Gastrocnemius medialis (tissue), 4 donors: ENCODE data around the gene GRK1. TPM values are rescaled to one million over a fixed set of nuclear protein-coding genes. Genes with fewer than 3 reads are reported as not detected.

Experiments
- ATAC-seq, 2 donors: fragments of 150-250 bp; one replicate each; pipeline ENCODE4 v1.9.1; 2016
- DNase-seq, 2 donors: peaks; one replicate each; pipeline ENCODE4 v3.0.0-alpha.2; 2019
- H3K27ac ChIP-seq, 4 donors: fragments of 200-600 bp; sonication (generic); 1 replicate in 1 of 4; 2 replicates in 3 of 4; pipeline ENCODE4 v1.5.1; 2016 to 2018; ENCODE audit warnings: mild to moderate bottlenecking in 2 of 4, moderate library complexity in 1 of 4
- H3K27me3 ChIP-seq, 3 donors: fragments of 200-600 bp; sonication (generic) in 2 of 3; 1 replicate in 1 of 3; 2 replicates in 2 of 3; pipeline versions ENCODE4 v1.5.1 to v1.6.0; 2016 to 2019; ENCODE audit warnings: mild to moderate bottlenecking in 1 of 3, moderate library complexity in 1 of 3
- H3K36me3 ChIP-seq, 2 donors: fragments of 200-600 bp; sonication (generic) in 1 of 2; one replicate each; pipeline ENCODE4 v1.5.1; 2017 to 2018
- H3K4me1 ChIP-seq, 2 donors: fragments of 200-600 bp; sonication (generic) in 1 of 2; one replicate each; pipeline ENCODE4 v1.5.1; 2016 to 2017; ENCODE audit warnings: mild to moderate bottlenecking in 2 of 2
- H3K4me3 ChIP-seq, 4 donors: fragments of 200-600 bp; sonication (generic) in 3 of 4; 1 replicate in 1 of 4; 2 replicates in 3 of 4; pipeline ENCODE4 v1.5.1; 2016 to 2019; ENCODE audit warnings: mild to moderate bottlenecking in 2 of 4
- H3K9me3 ChIP-seq, 3 donors: fragments of 200-600 bp; sonication (generic) in 2 of 3; 1 replicate in 1 of 3; 2 replicates in 2 of 3; pipeline ENCODE4 v1.5.1; 2016 to 2019
- POLR2A ChIP-seq, 2 donors: fragments of 450-650 bp; IDR thresholded peaks; one replicate each; pipeline ENCODE4 v1.6.1; 2017; ENCODE audit warnings: antibody characterized with exemption in 2 of 2, mild to moderate bottlenecking in 2 of 2, moderate library complexity in 2 of 2
- in situ Hi-C, 4 donors: fragments of 200-750 bp; cut with MboI; loops; one replicate each; pipeline versions ENCODE4 v1.15.0 to v1.8.0; 2017; ENCODE audit warnings: low sequenced_read_pairs in 4 of 4
- intact Hi-C: fragments of 100-400 bp; cut with DNase I; formaldehyde crosslinking; loops from one replicate; pipeline ENCODE4 v1.15.1; 2023; ENCODE audit warnings: low total_unique reads
- total RNA-seq, 4 donors: library from RNA; depleted of rRNA; stranded (reverse); fragments of >200 nt; gene quantifications; one replicate each; pipeline versions ENCODE4 v1.1.0 to v1.2.3, GENCODE V29; 2016
- TF ChIP-seq, protein P1 (sequence below), 5 experiments: fragments of 450-650 bp in 3 of 5; fragments of 200-600 bp in 2 of 5; sonication (generic) in 2 of 5; IDR thresholded peaks in 4 of 5; conservative IDR thresholded peaks in 1 of 5; 1 replicate in 4 of 5; 2 replicates in 1 of 5; pipeline ENCODE4 v1.5.1; 2016 to 2019; ENCODE audit warnings: antibody characterized with exemption in 5 of 5, mild to moderate bottlenecking in 3 of 5, moderate library complexity in 3 of 5

GRK1 gene
- total RNA-seq, 4 donors from 2014 or later = 0.10 TPM; not detected in 3

DNA sequence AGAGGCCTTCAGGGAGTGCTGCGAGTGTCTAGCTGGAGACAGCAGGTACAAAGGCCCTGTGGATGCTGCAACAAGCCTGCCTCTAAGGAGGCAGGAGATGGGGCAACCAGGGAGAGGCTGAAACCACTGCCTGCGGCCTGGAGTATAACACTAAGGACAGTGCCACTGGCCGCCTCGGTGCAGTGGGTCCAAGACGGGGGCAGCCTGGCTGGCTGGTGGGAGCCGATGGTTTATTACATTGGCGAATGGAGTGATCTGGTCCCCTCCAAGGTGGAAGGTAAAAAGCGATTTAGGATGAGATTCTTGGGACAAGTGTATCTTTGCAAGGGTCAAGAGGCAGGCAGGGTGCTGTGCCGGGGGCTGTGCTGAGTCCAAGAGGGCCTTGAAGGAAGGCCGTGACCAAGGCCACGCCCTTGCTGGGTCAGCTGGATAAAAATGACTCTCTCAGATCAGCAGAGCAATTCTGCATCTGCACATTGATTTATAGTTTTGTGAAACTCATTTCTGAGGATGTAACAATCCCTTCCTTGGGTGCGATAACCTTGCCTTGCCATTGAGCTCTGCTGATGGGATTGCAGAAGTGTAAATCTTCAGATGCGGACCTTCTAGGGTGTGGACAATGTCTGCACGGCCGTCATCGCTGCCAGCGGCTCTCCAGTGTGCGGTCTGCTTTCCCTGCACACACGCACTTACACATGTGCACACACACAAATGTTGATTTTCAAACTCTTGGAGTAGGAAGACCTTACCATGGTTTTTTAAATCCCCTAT is 98.0 kb downstream of the GRK1 start:
- H3K27ac ChIP-seq = no peak overlapping the region
- intact Hi-C loops = no loop called here
- ATAC-seq (no peak), DNase-seq (no peak)
- peaks cover 23 to 31% (median 23%) of the 10 kb centered on the region in 3 donors for H3K27me3 ChIP-seq
- in situ Hi-C loops = no loop called here
- no peaks in the 10 kb centered on the region for H3K36me3 ChIP-seq
- peaks cover under 1% of the 10 kb centered on the region in 2 donors for H3K4me1 ChIP-seq
- H3K4me3 ChIP-seq = no peak overlapping the region
- H3K9me3 ChIP-seq = no peaks in the 10 kb centered on the region
- TF ChIP-seq, protein P1, sequence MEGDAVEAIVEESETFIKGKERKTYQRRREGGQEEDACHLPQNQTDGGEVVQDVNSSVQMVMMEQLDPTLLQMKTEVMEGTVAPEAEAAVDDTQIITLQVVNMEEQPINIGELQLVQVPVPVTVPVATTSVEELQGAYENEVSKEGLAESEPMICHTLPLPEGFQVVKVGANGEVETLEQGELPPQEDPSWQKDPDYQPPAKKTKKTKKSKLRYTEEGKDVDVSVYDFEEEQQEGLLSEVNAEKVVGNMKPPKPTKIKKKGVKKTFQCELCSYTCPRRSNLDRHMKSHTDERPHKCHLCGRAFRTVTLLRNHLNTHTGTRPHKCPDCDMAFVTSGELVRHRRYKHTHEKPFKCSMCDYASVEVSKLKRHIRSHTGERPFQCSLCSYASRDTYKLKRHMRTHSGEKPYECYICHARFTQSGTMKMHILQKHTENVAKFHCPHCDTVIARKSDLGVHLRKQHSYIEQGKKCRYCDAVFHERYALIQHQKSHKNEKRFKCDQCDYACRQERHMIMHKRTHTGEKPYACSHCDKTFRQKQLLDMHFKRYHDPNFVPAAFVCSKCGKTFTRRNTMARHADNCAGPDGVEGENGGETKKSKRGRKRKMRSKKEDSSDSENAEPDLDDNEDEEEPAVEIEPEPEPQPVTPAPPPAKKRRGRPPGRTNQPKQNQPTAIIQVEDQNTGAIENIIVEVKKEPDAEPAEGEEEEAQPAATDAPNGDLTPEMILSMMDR (IDR thresholded peaks at IDR 0.05 in 4 of 5, conservative IDR thresholded peaks at IDR 0.05 in 1 of 5) = no peak
- no peak for TF ChIP-seq POLR2A (IDR thresholded peaks at IDR 0.05)

DNA sequence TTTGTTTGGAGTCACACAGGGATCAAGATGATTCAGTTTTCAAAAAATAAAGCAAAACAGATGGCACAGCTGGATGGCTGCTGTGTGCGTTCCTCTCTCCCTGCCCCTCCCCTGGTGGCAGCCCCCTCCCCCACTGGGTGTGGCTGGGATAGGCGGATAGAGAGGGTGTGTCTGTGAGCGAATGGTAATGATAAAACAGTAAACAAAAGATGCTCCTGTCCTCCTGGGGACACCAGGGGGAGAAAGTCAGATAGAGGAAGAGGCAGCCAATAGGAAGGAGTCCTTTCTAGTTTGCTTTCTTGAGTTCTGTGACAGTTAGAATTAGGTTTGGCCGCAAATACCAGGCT is 98.5 kb downstream of the GRK1 start:
- no peak for ATAC-seq

DNA sequence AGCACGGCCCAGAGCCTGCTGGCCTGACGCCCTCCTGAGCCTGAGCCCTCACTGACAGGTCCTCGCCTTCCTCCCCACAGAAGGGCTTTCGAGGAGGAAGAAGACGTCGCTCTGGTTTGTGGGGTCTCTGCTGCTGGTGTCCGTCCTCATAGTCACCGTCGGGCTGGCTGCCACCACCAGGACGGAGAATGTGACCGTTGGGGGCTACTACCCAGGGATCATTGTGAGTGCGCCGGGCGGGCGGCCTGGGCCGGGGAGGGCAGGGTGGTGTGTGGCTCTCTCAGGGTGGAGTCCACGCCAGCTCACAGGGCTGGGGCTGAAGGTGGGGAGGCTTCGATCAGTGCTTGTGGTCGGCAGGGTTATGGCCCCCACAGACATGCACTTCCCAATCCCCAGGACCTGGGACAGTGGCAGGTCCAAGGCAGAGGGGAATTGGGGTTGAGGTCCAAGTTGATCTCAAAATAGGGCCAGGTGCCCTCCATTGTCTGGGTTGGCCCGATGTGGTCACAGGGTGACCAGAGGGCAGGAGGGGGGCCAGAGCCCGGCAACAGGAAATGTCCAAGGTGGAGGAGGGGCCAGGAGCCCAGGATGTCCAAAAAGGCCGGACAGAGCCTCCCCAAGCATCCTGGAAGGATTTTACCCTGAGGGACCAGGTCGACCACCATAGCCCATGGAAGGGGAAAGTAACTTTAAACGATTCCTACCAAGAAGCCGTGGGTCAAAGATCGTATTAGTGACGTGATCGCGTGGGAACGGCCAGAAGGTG is 99.2 kb downstream of the GRK1 start:
- TF ChIP-seq POLR2A (IDR thresholded peaks at IDR 0.05) = no peak
- TF ChIP-seq, protein P1 (IDR thresholded peaks at IDR 0.05 in 4 of 5, conservative IDR thresholded peaks at IDR 0.05 in 1 of 5) = no peak
- Histone ChIP-seq H3K4me3 (no peak overlapping the region), H3K4me1 (no peaks in the 10 kb centered on the region), H3K9me3 (no peaks in the 10 kb centered on the region), H3K36me3 (no peaks in the 10 kb centered on the region), H3K27ac (no peak overlapping the region), H3K27me3 (peaks cover 13 to 18% (median 15%) of the 10 kb centered on the region in 3 donors)
- ATAC-seq (no peak), DNase-seq (no peak)
- in situ Hi-C loops = no loop called here
- intact Hi-C loops = no loop called here

More for the DNA sequence above, 98.5 kb downstream of the GRK1 start:
- intact Hi-C loops (no loop called here), in situ Hi-C loops (no loop called here)
- no peak overlapping the region for H3K27ac ChIP-seq
- H3K4me1 ChIP-seq = no peaks in the 10 kb centered on the region
- no peak overlapping the region for H3K4me3 ChIP-seq
- no peaks in the 10 kb centered on the region for H3K36me3 ChIP-seq
- H3K27me3 ChIP-seq = peaks cover 19 to 25% (median 21%) of the 10 kb centered on the region in 3 donors
- no peak for DNase-seq
- H3K9me3 ChIP-seq = no peaks in the 10 kb centered on the region
- TF ChIP-seq POLR2A (IDR thresholded peaks at IDR 0.05) = no peak
- TF ChIP-seq, protein P1 (IDR thresholded peaks at IDR 0.05 in 4 of 5, conservative IDR thresholded peaks at IDR 0.05 in 1 of 5) = no peak

DNA sequence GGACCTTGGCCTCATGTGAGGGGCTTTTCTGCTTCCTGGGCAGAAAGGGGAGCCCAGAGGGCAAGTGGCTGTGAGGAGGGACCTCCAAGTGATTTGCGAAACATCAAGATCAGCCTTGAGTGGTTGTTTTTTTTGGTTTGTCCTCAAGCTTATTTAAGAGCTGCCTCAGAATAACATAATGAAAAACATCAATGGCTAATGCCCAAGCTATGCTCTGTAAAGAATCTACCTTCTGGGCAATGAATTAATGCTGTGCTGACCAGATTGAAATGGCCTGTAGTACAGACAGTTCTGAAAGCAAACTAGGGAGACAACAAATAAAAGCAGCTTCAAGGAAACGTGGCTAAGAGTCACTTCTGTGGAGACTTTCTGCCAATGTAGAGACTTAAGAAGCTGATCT is 100.3 kb downstream of the GRK1 start:
- Histone ChIP-seq H3K4me3 (no peak overlapping the region), H3K9me3 (no peaks in the 10 kb centered on the region), H3K4me1 (no peaks in the 10 kb centered on the region), H3K36me3 (no peaks in the 10 kb centered on the region), H3K27ac (no peak overlapping the region), H3K27me3 (peaks cover 4 to 11% (median 7%) of the 10 kb centered on the region in 3 donors)
- TF ChIP-seq POLR2A (IDR thresholded peaks at IDR 0.05) = no peak
- TF ChIP-seq, protein P1 (IDR thresholded peaks at IDR 0.05 in 4 of 5, conservative IDR thresholded peaks at IDR 0.05 in 1 of 5) = no peak
- DNase-seq (no peak), ATAC-seq (no peak)
- in situ Hi-C loops (no loop called here), intact Hi-C loops (no loop called here)
